Neural progenitor cell (in vitro differentiated cells): ENCODE measurements around the gene BRCC3. TPM values are rescaled to one million over a fixed set of nuclear protein-coding genes. Genes with fewer than 3 reads are reported as not detected.

Experiments
- DNase-seq: peaks from one replicate; pipeline ENCODE4 v3.0.0-alpha.2; 2016; ENCODE audit warnings: low spot score
- H2AFZ ChIP-seq: fragments of 200-600 bp; sonication (generic); replicated peaks from 2 replicates; pipeline ENCODE4 v1.6.1; 2016; ENCODE audit warnings: antibody characterized with exemption
- H3F3A ChIP-seq: fragments of 200-600 bp; sonication (generic); 2 replicates; pipeline ENCODE4 v1.6.1; 2016; ENCODE audit warnings: antibody characterized with exemption, low read depth
- H3K27ac ChIP-seq: fragments of 200-600 bp; sonication (generic); 2 replicates; pipeline ENCODE4 v1.5.1; 2016; ENCODE audit warnings: mild to moderate bottlenecking
- H3K27me3 ChIP-seq: fragments of 200-600 bp; sonication (generic); 2 replicates; pipeline ENCODE4 v1.6.1; 2016; ENCODE audit warnings: mild to moderate bottlenecking, moderate library complexity
- H3K36me3 ChIP-seq: fragments of 200-600 bp; sonication (generic); 2 replicates; pipeline ENCODE4 v1.5.1; 2016
- H3K4me1 ChIP-seq: fragments of 200-600 bp; sonication (generic); 2 replicates; pipeline ENCODE4 v1.6.1; 2016; ENCODE audit warnings: mixed run types
- H3K4me2 ChIP-seq: fragments of 200-600 bp; sonication (generic); 2 replicates; pipeline ENCODE4 v1.6.1; 2016
- H3K4me3 ChIP-seq: fragments of 200-600 bp; sonication (generic); 2 replicates; pipeline ENCODE4 v1.5.1; 2016
- H3K79me2 ChIP-seq: fragments of 200-600 bp; sonication (generic); 2 replicates; pipeline ENCODE4 v1.6.1; 2016; ENCODE audit warnings: low read depth
- H3K9ac ChIP-seq: fragments of 200-600 bp; sonication (generic); 2 replicates; pipeline ENCODE4 v1.6.1; 2016
- H3K9me3 ChIP-seq: fragments of 200-600 bp; sonication (generic); 2 replicates; pipeline ENCODE4 v1.5.1; 2016; ENCODE audit warnings: low read depth
- H4K20me1 ChIP-seq: fragments of 200-600 bp; sonication (generic); 2 replicates; pipeline ENCODE4 v1.6.1; 2016; ENCODE audit warnings: low read depth
- H3K27ac Mint-ChIP-seq: 3 replicates; pipeline ENCODE4 v1.8.0; 2021; ENCODE audit warnings: mixed read lengths
- H3K27me3 Mint-ChIP-seq: 2 replicates; pipeline ENCODE4 v1.8.0; 2022; ENCODE audit warnings: low read depth, mild to moderate bottlenecking, inconsistent platforms, moderate library complexity, mixed read lengths; ENCODE audit not compliant: insufficient read depth
- H3K36me3 Mint-ChIP-seq: 3 replicates; pipeline ENCODE4 v1.8.0; 2021; ENCODE audit warnings: mixed read lengths
- H3K4me1 Mint-ChIP-seq: 3 replicates; pipeline ENCODE4 v1.8.0; 2021; ENCODE audit warnings: mixed read lengths
- H3K4me3 Mint-ChIP-seq: 3 replicates; pipeline ENCODE4 v1.8.0; 2021; ENCODE audit warnings: mild to moderate bottlenecking, moderate library complexity, mixed read lengths
- H3K9me3 Mint-ChIP-seq: 3 replicates; pipeline ENCODE4 v1.8.0; 2020; ENCODE audit warnings: mixed read lengths
- EZH2 ChIP-seq: fragments of 200-600 bp; sonication (generic); IDR thresholded peaks from 2 replicates; pipeline ENCODE4 v1.6.1; 2017; ENCODE audit warnings: antibody characterized with exemption, mild to moderate bottlenecking, moderate library complexity
- EZH2phosphoT487 ChIP-seq: fragments of 200-600 bp; sonication (generic); IDR thresholded peaks from 2 replicates; pipeline ENCODE4 v1.6.1; 2017; ENCODE audit warnings: antibody characterized with exemption
- total RNA-seq: library from RNA; depleted of rRNA; stranded (reverse); fragments of >200 nt; gene quantifications from 2 replicates; pipeline ENCODE4 v1.2.3, GENCODE V29; 2015; ENCODE audit warnings: low replicate concordance
- TF ChIP-seq, protein P1 (sequence below): fragments of 200-600 bp; sonication (generic); IDR thresholded peaks from 2 replicates; pipeline ENCODE4 v1.5.1; 2017; ENCODE audit warnings: antibody characterized with exemption, mild to moderate bottlenecking

The BRCC3 gene
- total RNA-seq = 12.0 and 18.9 TPM in 2 replicates

DNA sequence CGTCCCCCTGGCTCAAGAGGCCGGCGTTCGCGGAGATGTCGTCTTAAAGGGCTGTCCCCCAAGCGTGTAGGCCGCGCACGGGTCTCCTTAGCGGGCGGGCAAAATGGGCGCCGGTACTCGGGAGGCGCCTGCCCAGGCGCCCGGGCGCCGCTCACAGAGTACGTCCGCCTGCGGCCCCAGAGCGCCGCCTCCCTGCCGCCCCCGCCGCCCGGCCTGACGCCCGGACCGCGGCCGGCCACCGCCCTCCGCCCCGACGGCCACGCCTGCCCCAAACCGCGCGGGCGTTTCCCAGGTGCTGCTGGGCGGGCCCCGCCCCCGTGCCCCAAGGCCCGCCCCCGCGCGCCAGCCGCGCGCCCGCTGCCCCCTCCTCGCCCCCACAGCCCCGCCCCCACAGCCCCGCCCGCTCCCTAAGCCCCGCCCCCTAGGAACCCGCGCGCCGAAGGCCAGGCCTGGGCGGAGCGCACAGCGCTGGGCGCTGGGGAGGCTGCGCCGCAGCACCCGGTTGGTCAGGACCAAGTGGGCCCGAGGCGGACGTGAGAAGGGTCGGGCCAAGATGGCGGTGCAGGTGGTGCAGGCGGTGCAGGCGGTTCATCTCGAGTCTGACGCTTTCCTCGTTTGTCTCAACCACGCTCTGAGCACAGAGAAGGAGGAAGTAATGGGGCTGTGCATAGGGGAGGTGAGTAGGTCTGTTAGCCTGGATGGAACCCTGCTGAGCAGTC is at the start of gene BRCC3, which contains the start of the genes CMC4 and MTCP1:
TSS of gene BRCC3 (plus strand) at position 534 of the 719 bp plus-strand sequence. CDS start at position 554, 20 bp downstream.
TSS of gene CMC4 (minus strand) at position 162 of the 719 bp plus-strand sequence. CDS start 7,113 bp downstream, outside the sequence.
TSS of gene MTCP1 (minus strand) at position 162 of the 719 bp plus-strand sequence. CDS start 5,126 bp downstream, outside the sequence.
- H4K20me1 ChIP-seq = no peaks in the 10 kb centered on the region
- peak within 1 kb of the TSS; percentile 59 for H3K4me3 ChIP-seq
- peaks cover 29% of the 10 kb centered on the region for H3K79me2 ChIP-seq
- H3K9me3 ChIP-seq = peaks cover 4% of the 10 kb centered on the region
- peak within 1 kb of the TSS; percentile 8 for H3K27ac ChIP-seq
- Mint-ChIP-seq H3K27ac (peak within 1 kb of the TSS; percentile 32), H3K9me3 (peaks cover 6% of the 10 kb centered on the region), H3K4me3 (peak within 1 kb of the TSS; percentile 92), H3K36me3 (no peaks in the 10 kb centered on the region), H3K4me1 (peaks cover 23% of the 10 kb centered on the region), H3K27me3 (no peaks in the 10 kb centered on the region)
- peak within 1 kb of the TSS; percentile 74 for H2AFZ ChIP-seq
- peaks cover 3% of the 10 kb centered on the region for H3F3A ChIP-seq
- H3K9ac ChIP-seq = peak within 1 kb of the TSS; percentile 62
- no peaks in the 10 kb centered on the region for H3K27me3 ChIP-seq
- TF ChIP-seq, protein P1, sequence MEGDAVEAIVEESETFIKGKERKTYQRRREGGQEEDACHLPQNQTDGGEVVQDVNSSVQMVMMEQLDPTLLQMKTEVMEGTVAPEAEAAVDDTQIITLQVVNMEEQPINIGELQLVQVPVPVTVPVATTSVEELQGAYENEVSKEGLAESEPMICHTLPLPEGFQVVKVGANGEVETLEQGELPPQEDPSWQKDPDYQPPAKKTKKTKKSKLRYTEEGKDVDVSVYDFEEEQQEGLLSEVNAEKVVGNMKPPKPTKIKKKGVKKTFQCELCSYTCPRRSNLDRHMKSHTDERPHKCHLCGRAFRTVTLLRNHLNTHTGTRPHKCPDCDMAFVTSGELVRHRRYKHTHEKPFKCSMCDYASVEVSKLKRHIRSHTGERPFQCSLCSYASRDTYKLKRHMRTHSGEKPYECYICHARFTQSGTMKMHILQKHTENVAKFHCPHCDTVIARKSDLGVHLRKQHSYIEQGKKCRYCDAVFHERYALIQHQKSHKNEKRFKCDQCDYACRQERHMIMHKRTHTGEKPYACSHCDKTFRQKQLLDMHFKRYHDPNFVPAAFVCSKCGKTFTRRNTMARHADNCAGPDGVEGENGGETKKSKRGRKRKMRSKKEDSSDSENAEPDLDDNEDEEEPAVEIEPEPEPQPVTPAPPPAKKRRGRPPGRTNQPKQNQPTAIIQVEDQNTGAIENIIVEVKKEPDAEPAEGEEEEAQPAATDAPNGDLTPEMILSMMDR = no peak
- TF ChIP-seq EZH2phosphoT487 = no peak
- TF ChIP-seq EZH2 = no peak
- no peaks in the 10 kb centered on the region for H3K4me1 ChIP-seq
- no peaks in the 10 kb centered on the region for H3K36me3 ChIP-seq
- peak within 1 kb of the TSS; percentile 75 for H3K4me2 ChIP-seq
- peak; percentile 92 for DNase-seq

DNA sequence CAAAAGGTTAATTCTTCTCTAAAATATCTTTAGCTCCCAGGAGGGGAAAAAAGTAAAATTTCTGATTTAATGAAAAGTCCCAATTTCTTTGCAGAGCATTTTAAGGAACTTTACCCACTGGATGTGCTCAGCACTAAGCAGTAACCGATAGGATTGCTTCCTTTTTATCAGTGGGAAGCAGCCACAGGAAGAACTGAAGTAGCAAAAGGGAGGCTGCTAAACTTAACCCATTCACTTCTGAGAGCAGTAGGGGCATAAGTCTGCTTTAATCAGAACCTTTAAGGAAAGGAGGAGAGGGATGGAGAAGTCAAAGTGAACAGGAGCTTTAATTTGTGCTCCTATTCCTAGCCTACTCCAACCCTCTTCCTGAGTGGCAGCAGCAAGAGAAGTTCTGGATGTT is 48.7 kb upstream of the BRCC3 start, which contains the start of gene F8:
TSS of gene F8 (minus strand) at position 139 of the 400 bp plus-strand sequence. CDS start 171 bp downstream, outside the sequence.
- Histone ChIP-seq H3K4me3 (no peak within 1 kb of the TSS), H3K4me1 (no peaks in the 10 kb centered on the region), H2AFZ (no peak within 1 kb of the TSS), H4K20me1 (no peaks in the 10 kb centered on the region), H3K36me3 (no peaks in the 10 kb centered on the region), H3K27ac (no peak within 1 kb of the TSS), H3K79me2 (peaks cover under 1% of the 10 kb centered on the region), H3K4me2 (no peak within 1 kb of the TSS), H3K9me3 (no peaks in the 10 kb centered on the region), H3K9ac (no peak within 1 kb of the TSS), H3F3A (peaks cover 12% of the 10 kb centered on the region), H3K27me3 (no peaks in the 10 kb centered on the region)
- no peak for TF ChIP-seq EZH2
- TF ChIP-seq, protein P1 = no peak
- no peak for TF ChIP-seq EZH2phosphoT487
- no peak for DNase-seq
- Mint-ChIP-seq H3K9me3 (peaks cover 3% of the 10 kb centered on the region), H3K4me3 (no peak within 1 kb of the TSS), H3K4me1 (no peaks in the 10 kb centered on the region), H3K27me3 (peaks cover 8% of the 10 kb centered on the region), H3K27ac (no peak within 1 kb of the TSS), H3K36me3 (no peaks in the 10 kb centered on the region)

DNA sequence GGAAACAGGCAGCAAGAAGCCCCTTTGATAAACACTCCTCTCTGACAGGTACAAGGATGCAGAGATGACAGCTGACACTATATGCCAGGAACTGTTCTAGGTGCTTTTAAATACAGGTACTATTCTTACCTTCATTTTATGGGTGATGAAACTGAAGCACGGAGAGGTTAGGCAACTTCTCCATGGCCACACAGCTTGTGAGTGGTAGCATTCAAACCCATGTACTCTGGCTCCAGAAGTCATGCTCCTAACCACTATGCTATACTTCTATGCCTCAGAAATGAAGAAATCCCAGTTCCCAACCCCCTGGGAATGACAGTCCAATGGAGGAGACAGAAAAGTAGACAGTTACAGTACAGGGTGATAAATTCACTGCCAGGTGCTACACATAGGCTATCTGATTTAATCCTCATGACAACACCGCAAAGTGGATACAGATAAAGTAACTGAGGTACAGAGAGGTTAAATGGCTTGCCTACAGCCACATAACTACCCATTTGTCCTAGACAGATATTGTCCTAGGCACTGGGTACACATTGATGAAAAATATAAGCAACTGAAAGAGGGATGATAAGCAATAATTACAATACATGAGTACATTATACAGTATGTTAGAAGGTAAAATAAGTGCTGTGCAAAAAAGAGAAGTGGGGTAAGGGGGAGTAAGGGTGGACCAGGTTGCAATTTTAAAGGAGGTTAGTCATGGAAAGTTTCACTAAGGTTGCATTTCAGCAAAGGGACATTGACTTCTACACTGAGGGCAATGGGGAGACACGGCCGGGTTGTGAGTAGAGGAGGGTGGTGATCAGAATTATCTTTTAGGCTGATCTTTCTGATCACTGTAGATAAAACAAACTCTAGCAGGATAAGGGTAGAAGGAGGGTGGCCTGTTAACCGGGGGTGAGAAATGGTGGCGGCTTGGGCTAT is 47.1 kb upstream of the BRCC3 start:
- no peak for DNase-seq
- Histone ChIP-seq H2AFZ (no peak overlapping the region), H3K27ac (no peak overlapping the region), H3K4me1 (peaks cover 6% of the 10 kb centered on the region), H3K9me3 (no peaks in the 10 kb centered on the region), H3K79me2 (peaks cover 9% of the 10 kb centered on the region), H4K20me1 (no peaks in the 10 kb centered on the region), H3K36me3 (no peaks in the 10 kb centered on the region), H3K4me3 (no peak overlapping the region), H3F3A (peaks cover 12% of the 10 kb centered on the region), H3K9ac (no peak overlapping the region), H3K4me2 (no peak overlapping the region), H3K27me3 (no peaks in the 10 kb centered on the region)
- H3K27ac Mint-ChIP-seq = no peak overlapping the region
- peaks cover 8% of the 10 kb centered on the region for H3K27me3 Mint-ChIP-seq
- H3K9me3 Mint-ChIP-seq = peaks cover 3% of the 10 kb centered on the region
- H3K36me3 Mint-ChIP-seq = no peaks in the 10 kb centered on the region
- peak overlapping the region; percentile 41 for H3K4me3 Mint-ChIP-seq
- H3K4me1 Mint-ChIP-seq = peaks cover 3% of the 10 kb centered on the region
- TF ChIP-seq, protein P1 = no peak
- TF ChIP-seq EZH2phosphoT487 = no peak
- TF ChIP-seq EZH2 = no peak
